DLD1 (cell line): ENCODE data around the gene P2RX5.

Experiments used
- in situ Hi-C: cut with HindIII; loops from 2 replicates; pipeline ENCODE4 v1.10.0; 2017; ENCODE audit warnings: low sequenced_read_pairs

The P2RX5 gene

DNA sequence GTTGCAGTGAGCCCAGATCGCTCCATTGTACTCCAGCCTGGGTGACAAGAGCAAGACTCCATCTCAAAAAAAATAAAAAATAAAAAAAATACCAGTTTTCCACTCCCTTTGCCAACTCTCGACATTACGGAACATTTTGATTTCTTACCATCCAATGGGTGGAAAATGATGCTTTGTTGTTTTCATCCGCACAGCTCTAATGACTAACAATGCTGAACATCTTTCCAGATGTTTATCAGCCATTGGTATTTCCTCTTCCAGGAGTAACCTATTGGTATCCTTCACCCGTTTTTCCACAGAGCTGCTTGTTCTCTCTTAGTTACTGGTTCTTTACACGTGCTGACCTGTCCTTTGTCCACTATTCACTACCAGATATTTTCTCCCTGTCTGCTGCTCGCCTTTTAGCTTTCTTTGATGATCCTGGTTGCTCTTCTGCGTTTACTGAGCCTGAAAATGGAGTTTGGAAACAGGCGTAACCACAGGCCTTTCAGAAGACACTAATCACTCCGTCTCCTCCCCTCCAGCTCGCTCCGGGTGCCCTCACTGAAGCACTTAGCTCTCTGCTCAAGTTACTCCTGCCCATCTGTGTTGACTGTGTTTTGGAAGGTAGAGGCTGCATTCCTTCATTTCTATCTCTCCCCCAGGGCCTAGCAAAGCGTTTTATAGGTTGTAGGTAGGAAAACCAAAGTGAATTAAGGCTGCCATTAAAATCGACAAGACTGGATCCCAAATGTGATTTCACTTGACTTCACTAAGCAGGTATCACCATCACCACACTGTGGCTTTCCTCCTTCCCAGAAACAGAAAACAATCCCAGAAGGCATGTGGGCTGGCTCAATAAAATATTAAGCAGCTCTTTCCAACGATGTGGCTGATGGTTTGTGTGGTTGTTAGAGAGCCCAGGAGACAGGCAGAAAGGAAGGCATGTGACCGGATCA is 68.9 kb downstream of the P2RX5 start:
- in situ Hi-C loops: no loop called here
